ENCODE data around the gene TSHB.

- TF ChIP-seq POLR2AphosphoS5 (IDR thresholded peaks at IDR 0.05) (no peak), CTCF (IDR thresholded peaks at IDR 0.05) (no peak)
Observed at GRCh38 chr1:115067161-115067859, 37.7 kb downstream of the TSHB start.

Measured in suprapubic skin (tissue), 3 donors.